ENCODE data around the gene BCR. TPM values are rescaled to one million over a fixed set of nuclear protein-coding genes. Genes with fewer than 3 reads are reported as not detected.

The BCR gene
- total RNA-seq, 4 donors from 2014 or later: 36.9 to 514 (median 91.0) TPM

DNA sequence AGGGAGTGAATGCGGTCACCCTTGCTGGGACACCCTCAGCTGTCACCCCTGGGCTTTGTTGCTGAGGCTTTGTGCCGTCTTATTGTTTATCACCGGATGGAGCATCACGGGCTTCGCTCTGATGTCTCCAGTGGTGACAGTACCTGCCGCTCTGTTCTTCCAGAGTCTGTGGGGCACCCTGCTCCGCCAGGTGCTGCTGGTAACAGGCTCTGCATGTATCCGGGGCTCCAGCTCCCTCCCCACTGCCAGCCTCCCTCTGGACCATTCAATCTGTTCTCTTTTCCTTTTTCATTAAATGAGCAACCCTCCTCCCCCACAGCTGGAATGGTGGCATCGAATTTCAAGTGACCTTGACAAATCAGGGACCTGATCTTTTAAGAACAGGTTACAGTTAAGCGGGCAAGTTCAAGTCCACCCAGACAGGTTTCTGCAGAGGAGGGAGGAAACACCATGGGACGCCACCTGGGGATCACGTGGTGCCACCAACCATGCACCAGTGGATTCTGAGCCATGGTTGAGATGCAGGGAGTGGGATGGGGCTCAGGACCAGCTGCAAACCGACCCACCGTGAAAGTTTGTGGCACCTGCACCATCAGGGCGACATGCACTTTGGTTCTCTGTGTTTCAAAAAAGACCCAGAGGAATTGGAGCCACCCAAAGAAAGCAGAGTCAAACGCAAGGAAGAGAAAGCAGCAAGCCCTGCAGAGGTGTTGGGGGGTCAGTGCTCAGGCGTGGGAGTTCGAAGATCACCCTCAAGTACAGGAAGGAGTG is 89.3 kb downstream of the BCR start:
- H3K36me3 ChIP-seq: peaks cover 0 to 21% (median 2%) of the 10 kb centered on the region in 4 donors
- no peaks in the 10 kb centered on the region for H3K4me1 ChIP-seq
- in situ Hi-C loops (cut with MboI; ENCODE audit: low pct_ligation_motif_present in 1 of 4, low pct_unique_long_range_greater_than_20kb in 1 of 4, low sequenced_read_pairs in 3 of 4) (no loop called here), intact Hi-C loops (cut with DNase I; ENCODE audit: low total_unique reads) (no loop called here)
- no peaks in the 10 kb centered on the region for H3K27me3 ChIP-seq
- H3K27ac ChIP-seq: no peak overlapping the region
- no peaks in the 10 kb centered on the region for H3K9me3 ChIP-seq
- WGBS, 2 donors (ENCODE audit: low coverage in 1 of 2): 61 to 84% methylated on average over 6 to 18 of the region's 18 CpGs
- TF ChIP-seq POLR2AphosphoS5 (IDR thresholded peaks at IDR 0.05) (no peak), POLR2A (IDR thresholded peaks at IDR 0.05) (no peak), EP300 (IDR thresholded peaks at IDR 0.05; ENCODE audit: low read depth) (no peak)
- TF ChIP-seq, protein P1, sequence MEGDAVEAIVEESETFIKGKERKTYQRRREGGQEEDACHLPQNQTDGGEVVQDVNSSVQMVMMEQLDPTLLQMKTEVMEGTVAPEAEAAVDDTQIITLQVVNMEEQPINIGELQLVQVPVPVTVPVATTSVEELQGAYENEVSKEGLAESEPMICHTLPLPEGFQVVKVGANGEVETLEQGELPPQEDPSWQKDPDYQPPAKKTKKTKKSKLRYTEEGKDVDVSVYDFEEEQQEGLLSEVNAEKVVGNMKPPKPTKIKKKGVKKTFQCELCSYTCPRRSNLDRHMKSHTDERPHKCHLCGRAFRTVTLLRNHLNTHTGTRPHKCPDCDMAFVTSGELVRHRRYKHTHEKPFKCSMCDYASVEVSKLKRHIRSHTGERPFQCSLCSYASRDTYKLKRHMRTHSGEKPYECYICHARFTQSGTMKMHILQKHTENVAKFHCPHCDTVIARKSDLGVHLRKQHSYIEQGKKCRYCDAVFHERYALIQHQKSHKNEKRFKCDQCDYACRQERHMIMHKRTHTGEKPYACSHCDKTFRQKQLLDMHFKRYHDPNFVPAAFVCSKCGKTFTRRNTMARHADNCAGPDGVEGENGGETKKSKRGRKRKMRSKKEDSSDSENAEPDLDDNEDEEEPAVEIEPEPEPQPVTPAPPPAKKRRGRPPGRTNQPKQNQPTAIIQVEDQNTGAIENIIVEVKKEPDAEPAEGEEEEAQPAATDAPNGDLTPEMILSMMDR (IDR thresholded peaks at IDR 0.05): no peak
- H3K4me3 ChIP-seq: no peak overlapping the region
- no peak for DNase-seq

DNA sequence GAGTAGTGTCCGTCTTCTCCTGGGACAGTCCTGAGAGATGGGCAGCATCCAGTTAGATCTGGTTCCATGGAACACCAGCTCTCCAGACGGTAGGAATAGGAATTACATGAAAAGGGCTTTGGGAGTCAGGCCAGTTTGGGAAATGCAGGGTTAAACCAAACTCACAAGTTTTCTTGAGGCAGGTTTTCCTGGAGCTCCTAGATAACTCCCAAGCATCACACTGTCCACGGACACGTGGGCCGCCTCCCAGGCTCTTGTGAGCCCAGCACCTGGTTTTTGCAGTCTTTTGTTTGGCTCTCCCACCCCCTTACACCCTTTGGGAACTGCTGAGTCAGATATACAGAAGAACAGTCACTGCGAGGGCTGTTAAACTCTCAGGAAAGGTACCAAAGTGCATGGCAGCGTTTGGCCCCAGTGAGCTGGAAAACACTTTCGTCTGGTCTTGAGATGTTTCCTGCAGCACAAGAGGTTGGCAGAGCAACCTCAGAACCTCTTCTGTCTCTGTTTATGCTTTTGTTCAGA is 90.0 kb downstream of the BCR start:
- Histone ChIP-seq H3K9me3 (no peaks in the 10 kb centered on the region), H3K27me3 (no peaks in the 10 kb centered on the region), H3K27ac (no peak overlapping the region), H3K4me3 (no peak overlapping the region), H3K4me1 (no peaks in the 10 kb centered on the region), H3K36me3 (peaks cover 0 to 21% (median 2%) of the 10 kb centered on the region in 4 donors)
- no peak for DNase-seq
- TF ChIP-seq, protein P1 (IDR thresholded peaks at IDR 0.05): no peak
- no peak for TF ChIP-seq POLR2AphosphoS5 (IDR thresholded peaks at IDR 0.05)
- TF ChIP-seq EP300 (IDR thresholded peaks at IDR 0.05; ENCODE audit: low read depth): no peak
- TF ChIP-seq POLR2A (IDR thresholded peaks at IDR 0.05): no peak
- intact Hi-C loops (cut with DNase I; ENCODE audit: low total_unique reads): no loop called here
- in situ Hi-C loops (cut with MboI; ENCODE audit: low pct_ligation_motif_present in 1 of 4, low pct_unique_long_range_greater_than_20kb in 1 of 4, low sequenced_read_pairs in 3 of 4): no loop called here
- 50 to 64% methylated on average over 1 to 8 of the region's 8 CpGs for WGBS, 2 donors (ENCODE audit: low coverage in 1 of 2)

DNA sequence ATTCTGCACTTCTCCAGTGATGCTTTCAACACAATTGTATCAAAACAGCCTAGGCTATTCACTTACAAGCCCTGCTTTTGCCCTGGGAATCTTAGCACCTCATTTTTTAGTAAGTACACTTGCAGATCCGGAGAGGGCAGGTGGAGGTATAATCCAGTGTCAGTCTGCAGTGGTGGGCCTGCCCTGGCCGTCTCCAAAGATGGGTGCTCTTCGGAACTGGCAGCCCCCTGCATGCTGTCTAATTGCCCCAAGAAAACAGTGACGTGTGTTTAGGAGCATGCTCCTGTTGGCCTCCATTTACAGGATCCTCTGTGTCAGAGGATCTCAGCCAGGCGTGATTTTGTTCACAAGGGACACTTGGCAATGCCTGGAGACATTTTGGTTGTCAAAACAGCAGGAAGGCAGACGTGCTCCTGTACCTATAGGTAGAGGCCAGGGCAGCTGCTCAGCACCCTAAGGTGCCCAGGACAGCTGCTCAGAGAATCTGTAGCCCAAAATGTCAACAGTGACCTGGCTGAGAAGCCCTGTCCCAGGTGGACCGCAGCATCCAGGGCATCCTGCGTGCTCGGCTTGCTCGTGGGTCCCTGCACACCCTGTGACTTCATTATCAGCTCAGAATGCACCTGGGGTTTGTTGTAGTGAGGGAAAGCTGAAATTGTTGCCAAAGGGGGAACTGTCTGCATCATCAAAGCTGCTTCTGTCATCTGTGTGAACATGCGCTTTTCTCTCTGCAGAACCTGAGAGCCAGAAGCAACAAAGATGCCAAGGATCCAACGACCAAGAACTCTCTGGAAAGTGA is 90.7 kb downstream of the BCR start:
- in situ Hi-C loops (cut with MboI; ENCODE audit: low pct_ligation_motif_present in 1 of 4, low pct_unique_long_range_greater_than_20kb in 1 of 4, low sequenced_read_pairs in 3 of 4) (no loop called here), intact Hi-C loops (cut with DNase I; ENCODE audit: low total_unique reads) (no loop called here)
- Histone ChIP-seq H3K4me1 (no peaks in the 10 kb centered on the region), H3K27ac (no peak overlapping the region), H3K27me3 (no peaks in the 10 kb centered on the region), H3K9me3 (no peaks in the 10 kb centered on the region), H3K4me3 (no peak overlapping the region), H3K36me3 (peaks cover 0 to 21% (median 2%) of the 10 kb centered on the region in 4 donors)
- 90% methylated on average over 12 of the region's 12 CpGs; no CpG with 5 or more reads in 1 of the 2 donors for WGBS, 2 donors (ENCODE audit: low coverage in 1 of 2)
- no peak for DNase-seq
- TF ChIP-seq EP300 (IDR thresholded peaks at IDR 0.05; ENCODE audit: low read depth): no peak
- no peak for TF ChIP-seq POLR2A (IDR thresholded peaks at IDR 0.05)
- no peak for TF ChIP-seq POLR2AphosphoS5 (IDR thresholded peaks at IDR 0.05)
- TF ChIP-seq, protein P1 (IDR thresholded peaks at IDR 0.05): no peak

DNA sequence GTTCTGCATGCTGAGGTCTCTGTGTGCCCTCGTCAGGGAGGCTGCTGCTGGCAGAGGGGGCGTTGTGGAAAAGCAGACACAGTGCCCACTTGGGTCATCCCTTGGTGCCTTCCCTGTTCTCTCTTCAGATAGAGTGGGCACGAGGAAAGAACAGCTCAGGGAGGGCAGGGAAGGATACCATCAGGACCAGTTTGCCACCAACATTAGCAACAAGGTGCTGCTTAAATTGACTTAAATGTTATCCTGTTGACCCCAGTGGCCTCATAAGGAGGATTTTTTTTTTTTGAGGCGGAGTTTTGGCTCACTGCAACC is 91.2 kb downstream of the BCR start:
- peaks cover 0 to 21% (median 2%) of the 10 kb centered on the region in 4 donors for H3K36me3 ChIP-seq
- no peak for DNase-seq
- H3K4me1 ChIP-seq: no peaks in the 10 kb centered on the region
- no peak overlapping the region for H3K4me3 ChIP-seq
- in situ Hi-C loops (cut with MboI; ENCODE audit: low pct_ligation_motif_present in 1 of 4, low pct_unique_long_range_greater_than_20kb in 1 of 4, low sequenced_read_pairs in 3 of 4): no loop called here
- 87% methylated on average over 4 of the region's 4 CpGs; no CpG with 5 or more reads in 1 of the 2 donors for WGBS, 2 donors (ENCODE audit: low coverage in 1 of 2)
- no peaks in the 10 kb centered on the region for H3K9me3 ChIP-seq
- intact Hi-C loops (cut with DNase I; ENCODE audit: low total_unique reads): no loop called here
- TF ChIP-seq EP300 (IDR thresholded peaks at IDR 0.05; ENCODE audit: low read depth) (no peak), POLR2AphosphoS5 (IDR thresholded peaks at IDR 0.05) (no peak), POLR2A (IDR thresholded peaks at IDR 0.05) (no peak)
- TF ChIP-seq, protein P1 (IDR thresholded peaks at IDR 0.05): no peak
- H3K27me3 ChIP-seq: no peaks in the 10 kb centered on the region
- no peak overlapping the region for H3K27ac ChIP-seq

Data from transverse colon (tissue), 4 donors.